Chondrocyte (in vitro differentiated cells): Measurements from ENCODE around the gene WIPI1. TPM values are rescaled to one million over a fixed set of nuclear protein-coding genes. Genes with fewer than 3 reads are reported as not detected.

Experiments
- DNase-seq: peaks from one replicate; pipeline ENCODE4 v3.0.0; 2021; ENCODE audit warnings: mixed read lengths, low spot score
- H3K27ac Mint-ChIP-seq: one replicate; pipeline ENCODE4 v1.8.0; 2021; ENCODE audit warnings: mild to moderate bottlenecking, moderate library complexity, mixed read lengths; ENCODE audit not compliant: unreplicated experiment
- H3K27me3 Mint-ChIP-seq: 2 replicates; pipeline ENCODE4 v1.8.0; 2021; ENCODE audit warnings: low read depth, mixed read lengths
- H3K36me3 Mint-ChIP-seq: 2 replicates; pipeline ENCODE4 v1.8.0; 2021; ENCODE audit warnings: low read depth, mixed read lengths
- H3K4me1 Mint-ChIP-seq: 2 replicates; pipeline ENCODE4 v1.8.0; 2021; ENCODE audit warnings: low read depth, mild to moderate bottlenecking, mixed read lengths
- H3K4me3 Mint-ChIP-seq: one replicate; pipeline ENCODE4 v1.8.0; 2021; ENCODE audit warnings: mild to moderate bottlenecking, moderate library complexity, mixed read lengths; ENCODE audit not compliant: unreplicated experiment
- H3K9me3 Mint-ChIP-seq: 2 replicates; pipeline ENCODE4 v1.8.0; 2021; ENCODE audit warnings: low read depth, mixed read lengths
- total RNA-seq: library from RNA; stranded (reverse); gene quantifications from 3 replicates; pipeline ENCODE4 v1.2.1, GENCODE V29; 2021
- TF ChIP-seq, protein P1 (sequence below): fragments of 200-600 bp; sonication (generic); IDR thresholded peaks from 2 replicates; pipeline ENCODE4 v1.5.0; 2021; ENCODE audit warnings: antibody characterized with exemption, mild to moderate bottlenecking, moderate library complexity

The WIPI1 gene
- total RNA-seq, 1 donor from 2014 or later: 119 TPM

DNA sequence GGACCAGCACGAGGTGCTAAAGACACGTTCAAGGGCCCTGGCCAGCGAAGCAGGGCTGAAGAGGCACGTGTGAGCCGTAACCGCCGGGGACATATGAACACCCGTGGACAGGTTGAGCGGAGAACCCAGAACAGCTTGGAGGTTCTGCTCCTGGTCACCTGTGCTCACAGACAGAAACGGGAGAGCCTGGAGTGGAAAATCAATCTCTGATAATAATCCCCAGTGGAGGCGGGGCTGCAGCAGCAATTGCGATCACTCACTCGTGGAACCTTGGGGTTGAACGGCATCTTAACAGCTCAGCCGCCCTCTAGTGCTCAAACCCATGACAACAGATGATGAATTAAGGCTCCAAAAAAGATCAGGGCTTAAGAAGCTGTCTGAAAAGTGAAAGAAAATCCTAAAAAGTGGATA, 25.6 kb downstream of the WIPI1 start:
- Mint-ChIP-seq H3K4me3 (no peak overlapping the region), H3K27ac (no peak overlapping the region), H3K27me3 (no peaks in the 10 kb centered on the region), H3K9me3 (no peaks in the 10 kb centered on the region), H3K36me3 (peaks cover 62% of the 10 kb centered on the region), H3K4me1 (peaks cover 7% of the 10 kb centered on the region)
- TF ChIP-seq, protein P1, sequence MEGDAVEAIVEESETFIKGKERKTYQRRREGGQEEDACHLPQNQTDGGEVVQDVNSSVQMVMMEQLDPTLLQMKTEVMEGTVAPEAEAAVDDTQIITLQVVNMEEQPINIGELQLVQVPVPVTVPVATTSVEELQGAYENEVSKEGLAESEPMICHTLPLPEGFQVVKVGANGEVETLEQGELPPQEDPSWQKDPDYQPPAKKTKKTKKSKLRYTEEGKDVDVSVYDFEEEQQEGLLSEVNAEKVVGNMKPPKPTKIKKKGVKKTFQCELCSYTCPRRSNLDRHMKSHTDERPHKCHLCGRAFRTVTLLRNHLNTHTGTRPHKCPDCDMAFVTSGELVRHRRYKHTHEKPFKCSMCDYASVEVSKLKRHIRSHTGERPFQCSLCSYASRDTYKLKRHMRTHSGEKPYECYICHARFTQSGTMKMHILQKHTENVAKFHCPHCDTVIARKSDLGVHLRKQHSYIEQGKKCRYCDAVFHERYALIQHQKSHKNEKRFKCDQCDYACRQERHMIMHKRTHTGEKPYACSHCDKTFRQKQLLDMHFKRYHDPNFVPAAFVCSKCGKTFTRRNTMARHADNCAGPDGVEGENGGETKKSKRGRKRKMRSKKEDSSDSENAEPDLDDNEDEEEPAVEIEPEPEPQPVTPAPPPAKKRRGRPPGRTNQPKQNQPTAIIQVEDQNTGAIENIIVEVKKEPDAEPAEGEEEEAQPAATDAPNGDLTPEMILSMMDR: peak; percentile 61
- DNase-seq: no peak

DNA sequence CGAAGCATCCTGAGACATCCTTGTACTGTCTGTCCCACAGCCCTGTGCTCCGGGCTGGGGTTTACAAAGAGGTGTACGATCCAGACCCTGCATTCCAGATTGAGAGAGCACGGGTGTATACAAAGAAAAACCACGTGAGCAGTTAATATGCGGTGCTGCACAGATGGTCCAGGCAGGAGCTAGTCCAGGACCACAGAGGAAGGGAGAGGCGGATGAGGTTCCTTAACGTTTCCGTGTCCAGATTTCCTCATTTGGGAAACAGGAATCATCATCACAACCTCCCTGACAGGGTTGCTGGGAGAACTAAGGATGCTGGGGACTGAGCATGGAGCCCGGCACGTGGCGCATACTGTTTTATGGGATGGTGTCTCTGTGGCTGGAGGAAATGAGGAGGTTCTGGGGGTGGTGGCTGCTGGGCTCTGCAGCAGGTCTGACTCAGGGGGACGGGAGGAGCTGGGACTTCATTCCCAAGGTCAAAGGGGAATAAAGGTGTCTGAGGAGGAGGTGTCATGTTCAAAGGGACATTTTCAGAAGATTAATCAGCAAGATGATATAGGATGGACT, 26.2 kb downstream of the WIPI1 start:
- Mint-ChIP-seq H3K4me1 (peaks cover 2% of the 10 kb centered on the region), H3K9me3 (no peaks in the 10 kb centered on the region), H3K4me3 (no peak overlapping the region), H3K27ac (no peak overlapping the region), H3K27me3 (no peaks in the 10 kb centered on the region), H3K36me3 (peaks cover 58% of the 10 kb centered on the region)
- DNase-seq: no peak
- TF ChIP-seq, protein P1: no peak

DNA sequence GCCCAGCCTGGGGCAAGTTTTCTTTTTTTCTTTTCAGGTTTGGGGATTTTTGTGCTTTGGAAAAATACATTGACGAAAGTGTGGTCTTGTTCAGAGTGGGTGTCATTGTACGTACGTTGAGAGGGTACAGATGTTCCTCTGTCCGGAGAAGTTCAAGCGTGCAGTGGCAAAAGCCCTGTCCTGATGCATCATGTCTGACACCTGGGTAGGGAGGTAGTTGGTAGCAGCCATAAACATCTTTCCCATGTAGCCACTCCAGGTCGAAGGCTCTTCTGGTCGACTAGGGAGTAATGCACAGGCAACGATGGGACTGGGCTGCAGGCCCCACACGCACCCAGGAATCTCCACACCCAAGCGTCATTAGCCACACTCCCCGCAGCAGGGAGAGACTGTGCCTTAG, 27.4 kb downstream of the WIPI1 start:
- TF ChIP-seq, protein P1: no peak
- DNase-seq: no peak
- Mint-ChIP-seq H3K27ac (no peak overlapping the region), H3K9me3 (no peaks in the 10 kb centered on the region), H3K27me3 (no peaks in the 10 kb centered on the region), H3K36me3 (peaks cover 59% of the 10 kb centered on the region), H3K4me1 (no peaks in the 10 kb centered on the region), H3K4me3 (no peak overlapping the region)

DNA sequence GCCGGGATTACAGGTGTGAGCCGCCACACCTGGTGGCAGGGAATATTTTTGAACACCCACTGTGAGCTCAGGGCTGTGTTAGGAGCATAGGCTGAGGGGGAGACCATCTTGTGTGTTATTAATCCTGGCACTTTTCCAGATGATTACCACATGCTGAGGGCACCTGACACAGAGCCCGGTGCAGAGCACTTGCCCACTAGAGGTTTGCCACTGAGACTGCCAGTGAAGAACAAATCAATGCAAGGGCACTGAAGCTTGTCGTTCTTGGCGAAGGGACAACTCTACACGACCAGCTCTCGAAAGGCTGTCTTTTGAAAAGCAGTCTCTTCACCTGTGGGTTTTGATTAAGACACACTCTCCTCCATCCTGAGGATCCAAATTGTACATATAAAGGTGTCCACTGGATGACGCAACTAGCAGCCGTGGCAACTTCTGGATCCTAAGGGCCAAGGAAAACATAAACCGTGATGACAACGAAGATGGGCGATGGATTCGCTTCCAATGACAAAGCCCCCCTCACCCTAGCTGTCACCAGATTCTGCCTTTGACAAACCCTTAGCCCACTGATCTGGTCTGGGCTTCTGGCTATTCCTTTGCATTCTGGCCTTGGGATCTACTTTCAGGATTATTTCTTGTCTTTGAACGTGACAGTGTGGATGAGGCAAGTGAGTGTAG, 28.7 kb downstream of the WIPI1 start:
- H3K27me3 Mint-ChIP-seq: no peaks in the 10 kb centered on the region
- H3K36me3 Mint-ChIP-seq: peaks cover 60% of the 10 kb centered on the region
- TF ChIP-seq, protein P1: no peak
- H3K4me3 Mint-ChIP-seq: no peak overlapping the region
- H3K9me3 Mint-ChIP-seq: no peaks in the 10 kb centered on the region
- DNase-seq: no peak
- no peak overlapping the region for H3K27ac Mint-ChIP-seq
- no peaks in the 10 kb centered on the region for H3K4me1 Mint-ChIP-seq

DNA sequence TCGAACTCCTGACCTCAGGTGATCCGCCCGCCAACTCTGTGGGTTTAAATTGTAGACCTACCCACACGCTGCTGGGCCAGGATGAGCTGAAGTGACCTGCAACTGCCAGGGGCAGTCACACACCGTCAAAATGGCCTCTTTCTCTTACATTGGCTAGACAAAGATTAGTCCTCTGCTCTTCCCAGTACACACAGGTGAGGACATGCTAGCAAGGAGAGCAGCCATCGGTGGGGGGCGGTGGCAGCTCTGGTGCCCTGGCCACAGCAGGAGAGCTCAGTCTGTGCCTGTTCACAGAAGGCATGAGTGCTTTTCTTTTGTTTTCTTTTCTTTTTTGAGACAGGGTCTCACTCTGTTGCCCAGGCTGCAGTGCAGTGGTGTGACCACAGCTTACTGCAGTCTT, 29.7 kb downstream of the WIPI1 start:
- no peak overlapping the region for H3K27ac Mint-ChIP-seq
- H3K4me1 Mint-ChIP-seq: no peaks in the 10 kb centered on the region
- no peaks in the 10 kb centered on the region for H3K27me3 Mint-ChIP-seq
- H3K36me3 Mint-ChIP-seq: peaks cover 56% of the 10 kb centered on the region
- TF ChIP-seq, protein P1: no peak
- H3K9me3 Mint-ChIP-seq: no peaks in the 10 kb centered on the region
- DNase-seq: no peak
- no peak overlapping the region for H3K4me3 Mint-ChIP-seq
